ENCODE measurements around the gene SLC26A11.

DNA sequence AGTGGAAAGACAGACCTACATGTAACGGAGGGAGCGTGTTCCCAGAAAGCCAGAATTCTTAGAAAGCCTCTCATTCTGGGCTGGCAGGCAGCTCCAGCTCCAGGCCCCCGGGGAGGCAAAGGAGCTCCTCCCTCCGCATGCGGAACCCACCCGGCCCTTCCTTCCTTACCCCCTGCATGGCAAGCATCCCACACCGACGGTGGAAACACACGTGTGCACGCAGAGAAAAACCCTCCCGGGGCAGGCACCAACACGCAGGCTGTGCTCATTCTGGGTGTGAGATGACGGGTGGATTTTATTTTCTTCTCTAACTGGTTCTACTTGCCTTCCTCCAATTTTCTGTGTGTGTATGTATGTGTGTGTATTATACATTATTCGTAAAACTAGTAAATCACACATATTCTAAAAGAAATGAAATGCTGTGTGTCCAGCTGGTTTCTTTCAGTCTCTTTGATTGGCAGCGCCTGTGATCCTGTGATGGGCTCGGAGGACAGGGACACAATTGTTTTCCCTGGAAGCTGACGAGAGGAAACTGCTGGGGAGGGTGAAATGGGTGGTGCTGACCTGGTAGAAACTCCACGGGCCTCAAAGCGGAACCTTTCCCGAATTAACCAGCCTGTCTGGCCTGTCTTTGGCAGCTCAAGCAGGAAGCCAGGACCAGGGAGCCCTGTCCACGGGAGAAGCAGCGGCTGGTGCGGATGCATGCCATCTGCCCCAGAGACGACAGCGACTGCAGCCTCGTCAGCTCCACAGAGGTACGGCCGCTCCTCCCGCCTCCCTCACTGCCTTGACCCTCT is 28.2 kb upstream of the SLC26A11 start:
- TF ChIP-seq CTCF (conservative IDR thresholded peaks at IDR 0.05 in 1 of 2, IDR thresholded peaks at IDR 0.05 in 1 of 2; ENCODE audit: low read depth in 1 of 2, low read length in 2 of 2) (no peak), EZH2 (IDR thresholded peaks at IDR 0.05; ENCODE audit: low read length, missing control alignments) (no peak)
